H9 (cell line): ENCODE data around the gene RAD51. TPM values are rescaled to one million over a fixed set of nuclear protein-coding genes. Genes with fewer than 3 reads are reported as not detected.

Source experiments
- DNase-seq: peaks from one replicate; pipeline ENCODE4 v3.0.0-alpha.2; 2017
- H2AFZ ChIP-seq: one replicate; pipeline ENCODE4 v1.6.1; 2013; ENCODE audit warnings: mild to moderate bottlenecking, low read length, control low read depth, moderate library complexity
- H2AK5ac ChIP-seq: 2 replicates; pipeline ENCODE4 v1.6.1; 2013; ENCODE audit warnings: low read length, control low read depth, mixed read lengths; ENCODE audit not compliant: insufficient read length
- H2BK120ac ChIP-seq: one replicate; pipeline ENCODE4 v1.6.1; 2013; ENCODE audit warnings: low read depth, mild to moderate bottlenecking, low read length, control low read depth, inconsistent platforms; ENCODE audit not compliant: poor library complexity, severe bottlenecking
- H2BK12ac ChIP-seq: 2 replicates; pipeline ENCODE4 v1.6.1; 2013; ENCODE audit warnings: low read length, control low read depth, mixed read lengths, low read depth; ENCODE audit not compliant: insufficient read length
- H2BK15ac ChIP-seq: 2 replicates; pipeline ENCODE4 v1.6.1; 2013; ENCODE audit warnings: low read depth, low read length, control low read depth
- H2BK20ac ChIP-seq: one replicate; pipeline ENCODE4 v1.6.1; 2013; ENCODE audit warnings: low read depth, mild to moderate bottlenecking, low read length, control low read depth, inconsistent platforms; ENCODE audit not compliant: poor library complexity, severe bottlenecking
- H2BK5ac ChIP-seq: 2 replicates; pipeline ENCODE4 v1.6.1; 2013; ENCODE audit warnings: low read length, control low read depth, mixed read lengths; ENCODE audit not compliant: insufficient read length
- H3K14ac ChIP-seq: 2 replicates; pipeline ENCODE4 v1.6.1; 2013; ENCODE audit warnings: low read length, control low read depth; ENCODE audit not compliant: insufficient read depth
- H3K18ac ChIP-seq: 2 replicates; pipeline ENCODE4 v1.6.1; 2013; ENCODE audit warnings: low read depth, mild to moderate bottlenecking, mixed read lengths, low read length, control low read depth; ENCODE audit not compliant: insufficient read length
- H3K23ac ChIP-seq: 2 replicates; pipeline ENCODE4 v1.6.1; 2013; ENCODE audit warnings: low read length, control low read depth, mixed read lengths, low read depth; ENCODE audit not compliant: insufficient read length
- H3K23me2 ChIP-seq: 2 replicates; pipeline ENCODE4 v1.6.1; 2013; ENCODE audit warnings: low read depth, mild to moderate bottlenecking, mixed read lengths, low read length, control low read depth; ENCODE audit not compliant: insufficient read length, poor library complexity, severe bottlenecking
- H3K27ac ChIP-seq: 2 replicates; pipeline ENCODE4 v1.5.1; 2013; ENCODE audit warnings: low read length, control low read depth, mixed read lengths, low read depth; ENCODE audit not compliant: insufficient read length
- H3K27me3 ChIP-seq: 2 replicates; pipeline ENCODE4 v1.6.1; 2013; ENCODE audit warnings: low read length, control low read depth, inconsistent platforms; ENCODE audit not compliant: insufficient read depth
- H3K4ac ChIP-seq: 2 replicates; pipeline ENCODE4 v1.6.1; 2013; ENCODE audit warnings: low read depth, mild to moderate bottlenecking, control low read depth, inconsistent platforms, low read length, moderate library complexity
- H3K4me1 ChIP-seq: 2 replicates; pipeline ENCODE4 v1.6.1; 2013; ENCODE audit warnings: low read length, control low read depth, inconsistent platforms; ENCODE audit not compliant: insufficient read depth
- H3K4me2 ChIP-seq: 2 replicates; pipeline ENCODE4 v1.6.1; 2013; ENCODE audit warnings: low read length, control low read depth, mixed read lengths; ENCODE audit not compliant: insufficient read length, insufficient read depth
- H3K56ac ChIP-seq: 2 replicates; pipeline ENCODE4 v1.6.1; 2013; ENCODE audit warnings: low read depth, mild to moderate bottlenecking, mixed read lengths, low read length, control low read depth; ENCODE audit not compliant: insufficient read length
- H3K79me1 ChIP-seq: 2 replicates; pipeline ENCODE4 v1.6.1; 2013; ENCODE audit warnings: low read depth, mild to moderate bottlenecking, moderate library complexity, low read length, control low read depth, inconsistent platforms; ENCODE audit not compliant: insufficient read depth, poor library complexity, severe bottlenecking
- H3K79me2 ChIP-seq: 2 replicates; pipeline ENCODE4 v1.6.1; 2013; ENCODE audit warnings: low read length, control low read depth, inconsistent platforms; ENCODE audit not compliant: insufficient read depth
- H3K9ac ChIP-seq: 2 replicates; pipeline ENCODE4 v1.6.1; 2013; ENCODE audit warnings: low read length, control low read depth, mixed read lengths; ENCODE audit not compliant: insufficient read length; ENCODE audit errors: extremely low read depth
- H3K9me3 ChIP-seq: one replicate; pipeline ENCODE4 v1.6.1; 2013; ENCODE audit warnings: low read depth, low read length, inconsistent platforms; ENCODE audit not compliant: control insufficient read depth
- H3T11ph ChIP-seq: one replicate; pipeline ENCODE4 v1.6.1; 2013; ENCODE audit warnings: mild to moderate bottlenecking, low read length, control low read depth, inconsistent platforms
- H4K20me1 ChIP-seq: one replicate; pipeline ENCODE4 v1.6.1; 2013; ENCODE audit not compliant: control insufficient read depth, insufficient read length, insufficient read depth
- H4K5ac ChIP-seq: 2 replicates; pipeline ENCODE4 v1.6.1; 2013; ENCODE audit warnings: low read depth, mild to moderate bottlenecking, mixed read lengths, low read length, control low read depth; ENCODE audit not compliant: insufficient read length
- H4K8ac ChIP-seq: replicated peaks from 2 replicates; pipeline ENCODE4 v1.6.1; 2013; ENCODE audit warnings: low read length, control low read depth, mixed read lengths, low read depth; ENCODE audit not compliant: insufficient read length
- H4K91ac ChIP-seq: 2 replicates; pipeline ENCODE4 v1.6.1; 2013; ENCODE audit warnings: low read depth, mild to moderate bottlenecking, moderate library complexity, mixed read lengths, low read length, control low read depth; ENCODE audit not compliant: insufficient read length
- H3K27ac Mint-ChIP-seq, 3 experiments: 2 replicates in 2 of 3; 3 replicates in 1 of 3; pipeline ENCODE4 v1.8.0; 2020 to 2021; ENCODE audit warnings: mixed read lengths in 3 of 3, mild to moderate bottlenecking in 1 of 3, moderate library complexity in 1 of 3
- H3K27me3 Mint-ChIP-seq: 2 replicates; pipeline ENCODE4 v1.8.0; 2021; ENCODE audit warnings: low read depth, mild to moderate bottlenecking, moderate library complexity, mixed read lengths
- H3K36me3 Mint-ChIP-seq, 3 experiments: 2 replicates in 2 of 3; 3 replicates in 1 of 3; pipeline ENCODE4 v1.8.0; 2020 to 2021; ENCODE audit warnings: low read depth in 3 of 3, mixed read lengths in 3 of 3; ENCODE audit not compliant: insufficient read depth in 1 of 3
- H3K4me1 Mint-ChIP-seq, 2 experiments: 2 replicates each; pipeline ENCODE4 v1.8.0; 2020; ENCODE audit warnings: mixed read lengths in 2 of 2
- H3K4me3 Mint-ChIP-seq, 2 experiments: 2 replicates in 1 of 2; 3 replicates in 1 of 2; pipeline ENCODE4 v1.8.0; 2020 to 2021; ENCODE audit warnings: mild to moderate bottlenecking in 2 of 2, mixed read lengths in 2 of 2, moderate library complexity in 1 of 2
- H3K9me3 Mint-ChIP-seq, 2 experiments: 2 replicates in 1 of 2; 3 replicates in 1 of 2; pipeline ENCODE4 v1.8.0; 2020; ENCODE audit warnings: mild to moderate bottlenecking in 2 of 2, mixed read lengths in 2 of 2, moderate library complexity in 1 of 2
- CTCF ChIP-seq: fragments of 200-600 bp; sonication (generic); conservative IDR thresholded peaks from 3 replicates; pipeline ENCODE4 v1.8.0; 2021; ENCODE audit warnings: antibody characterized with exemption, mild to moderate bottlenecking
- WGBS: extraction: QIAGEN DNeasy Blood & Tissue Kit; methylation state at CpG from one replicate; pipeline ENCODE4 v1.1.7; 2013; ENCODE audit warnings: missing lambda C conversion rate, low lambda C conversion rate, mixed read lengths; ENCODE audit not compliant: insufficient read length; ENCODE audit errors: extremely low coverage; 5-methylcytosine and 5-hydroxymethylcytosine counted together
- total RNA-seq: library from RNA; stranded (reverse); gene quantifications from 2 replicates; pipeline ENCODE4 v1.2.1, GENCODE V29; 2021

The RAD51 gene
- total RNA-seq, 1 experiment from 2014 or later: 39.2 TPM

- Histone ChIP-seq H3K23me2 (no peaks in the 10 kb centered on the region), H3K9ac (no peak overlapping the region), H3T11ph (no peak overlapping the region), H4K91ac (no peak overlapping the region), H4K8ac (no peak overlapping the region), H2AFZ (no peak overlapping the region), H3K18ac (no peak overlapping the region), H4K5ac (no peak overlapping the region), H2BK12ac (no peak overlapping the region), H3K4me1 (peaks cover 4% of the 10 kb centered on the region; the same call in 1 of the 2 replicates), H2AK5ac (no peak overlapping the region), H2BK15ac (no peak overlapping the region), H2BK5ac (no peak overlapping the region), H2BK120ac (no peak overlapping the region), H3K14ac (no peak overlapping the region; the same call in 1 of the 2 replicates), H2BK20ac (no peak overlapping the region), H3K4me2 (no peak overlapping the region), H3K9me3 (no peaks in the 10 kb centered on the region), H3K27me3 (no peaks in the 10 kb centered on the region), H3K79me2 (no peaks in the 10 kb centered on the region), H3K56ac (no peak overlapping the region), H3K4ac (no peak overlapping the region), H3K27ac (no peak overlapping the region), H3K79me1 (no peaks in the 10 kb centered on the region), H4K20me1 (no peaks in the 10 kb centered on the region), H3K23ac (no peak overlapping the region)
- TF ChIP-seq CTCF: no peak
- Mint-ChIP-seq H3K27ac (peak overlapping the region in 1 of 3 experiments; percentile 84; a peak in 2 of 7 replicates), H3K4me1 (peaks cover 29 to 31% of the 10 kb centered on the region in 2 experiments), H3K9me3 (no peaks in the 10 kb centered on the region), H3K4me3 (peak overlapping the region in 1 of 2 experiments; percentile 29; a peak in 2 of 5 replicates), H3K27me3 (peaks cover 9% of the 10 kb centered on the region), H3K36me3 (peaks cover 0 to 5% (median 0%) of the 10 kb centered on the region in 3 experiments; a peak in 4 of 7 replicates)
- WGBS: no CpG with 5 or more reads among the region's 7 CpGs
- DNase-seq: no peak
Measured at GRCh38 chr15:40766194-40766815, 71.3 kb downstream of the RAD51 start.
